SK-N-SH (cell line): ENCODE measurements around the gene PLEKHM1.

Experiments
- FOXJ3 ChIP-seq: sonication (generic); formaldehyde crosslinking; IDR thresholded peaks from 2 replicates; pipeline ENCODE4 v1.5.1; 2020; ENCODE audit warnings: mild to moderate bottlenecking, missing genetic modification reagents
- GABPA ChIP-seq: IDR thresholded peaks from 2 replicates; pipeline ENCODE4 v1.4.0; 2012; ENCODE audit warnings: low read depth, mild to moderate bottlenecking
- TEAD4 ChIP-seq: IDR thresholded peaks from 2 replicates; pipeline ENCODE4 v1.4.0; 2012; ENCODE audit warnings: mild to moderate bottlenecking, borderline replicate concordance; ENCODE audit not compliant: insufficient read depth
- YY1 ChIP-seq: IDR thresholded peaks from 2 replicates; pipeline ENCODE4 v1.4.0; 2012; ENCODE audit warnings: low read depth, mild to moderate bottlenecking
- TF ChIP-seq, protein P1 (sequence below): fragments of 200-600 bp; sonication (generic); IDR thresholded peaks from 2 replicates; pipeline ENCODE4 v1.6.1; 2017; ENCODE audit warnings: antibody characterized with exemption, mild to moderate bottlenecking, moderate library complexity
- TF ChIP-seq, protein P2 (sequence below): IDR thresholded peaks from 2 replicates; pipeline ENCODE4 v1.4.0; 2012; ENCODE audit warnings: low read depth, borderline replicate concordance
- TF ChIP-seq, protein P3 (sequence below): IDR thresholded peaks from 2 replicates; pipeline ENCODE4 v1.4.0; 2012; ENCODE audit warnings: low read depth

DNA sequence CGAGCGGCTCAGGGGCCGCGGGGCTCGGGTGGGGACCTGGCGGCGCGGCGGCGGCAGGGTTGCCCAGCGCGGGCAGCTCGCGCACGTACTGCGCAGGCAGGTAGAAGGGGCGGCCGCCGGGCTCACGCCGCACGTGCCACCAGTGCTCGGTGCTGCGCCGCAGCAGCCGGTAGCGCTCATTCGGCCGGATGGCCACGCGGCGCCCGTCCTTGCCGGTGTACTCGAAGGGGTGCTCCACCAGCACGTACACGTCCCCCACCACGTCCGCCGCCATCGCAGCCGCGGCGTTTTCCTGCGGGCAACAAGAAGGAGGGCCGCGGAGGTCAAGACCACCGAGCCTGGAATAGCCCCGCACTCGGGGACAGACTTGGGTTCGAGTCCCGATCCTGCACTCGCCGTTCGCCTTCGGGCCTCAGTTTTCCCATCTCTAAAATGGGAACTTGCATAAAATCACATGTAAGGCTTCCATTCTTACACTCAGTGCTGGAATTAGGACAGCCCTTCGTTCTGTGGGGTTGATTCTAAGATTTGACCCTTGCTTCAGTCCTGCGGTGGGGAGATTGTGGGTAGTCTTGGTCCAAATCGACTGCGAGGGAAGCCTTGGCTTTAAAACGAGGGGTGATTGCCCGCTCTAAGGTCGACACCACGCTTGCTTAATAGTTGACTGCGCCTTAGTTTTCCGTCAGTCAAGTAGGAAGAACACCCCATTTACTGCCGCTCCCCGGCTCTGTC lies 60.3 kb downstream of the PLEKHM1 start:
- TF ChIP-seq, protein P1, sequence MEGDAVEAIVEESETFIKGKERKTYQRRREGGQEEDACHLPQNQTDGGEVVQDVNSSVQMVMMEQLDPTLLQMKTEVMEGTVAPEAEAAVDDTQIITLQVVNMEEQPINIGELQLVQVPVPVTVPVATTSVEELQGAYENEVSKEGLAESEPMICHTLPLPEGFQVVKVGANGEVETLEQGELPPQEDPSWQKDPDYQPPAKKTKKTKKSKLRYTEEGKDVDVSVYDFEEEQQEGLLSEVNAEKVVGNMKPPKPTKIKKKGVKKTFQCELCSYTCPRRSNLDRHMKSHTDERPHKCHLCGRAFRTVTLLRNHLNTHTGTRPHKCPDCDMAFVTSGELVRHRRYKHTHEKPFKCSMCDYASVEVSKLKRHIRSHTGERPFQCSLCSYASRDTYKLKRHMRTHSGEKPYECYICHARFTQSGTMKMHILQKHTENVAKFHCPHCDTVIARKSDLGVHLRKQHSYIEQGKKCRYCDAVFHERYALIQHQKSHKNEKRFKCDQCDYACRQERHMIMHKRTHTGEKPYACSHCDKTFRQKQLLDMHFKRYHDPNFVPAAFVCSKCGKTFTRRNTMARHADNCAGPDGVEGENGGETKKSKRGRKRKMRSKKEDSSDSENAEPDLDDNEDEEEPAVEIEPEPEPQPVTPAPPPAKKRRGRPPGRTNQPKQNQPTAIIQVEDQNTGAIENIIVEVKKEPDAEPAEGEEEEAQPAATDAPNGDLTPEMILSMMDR, result no peak
- TF ChIP-seq, protein P2, sequence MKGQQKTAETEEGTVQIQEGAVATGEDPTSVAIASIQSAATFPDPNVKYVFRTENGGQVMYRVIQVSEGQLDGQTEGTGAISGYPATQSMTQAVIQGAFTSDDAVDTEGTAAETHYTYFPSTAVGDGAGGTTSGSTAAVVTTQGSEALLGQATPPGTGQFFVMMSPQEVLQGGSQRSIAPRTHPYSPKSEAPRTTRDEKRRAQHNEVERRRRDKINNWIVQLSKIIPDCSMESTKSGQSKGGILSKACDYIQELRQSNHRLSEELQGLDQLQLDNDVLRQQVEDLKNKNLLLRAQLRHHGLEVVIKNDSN, result no peak
- TF ChIP-seq, protein P3, sequence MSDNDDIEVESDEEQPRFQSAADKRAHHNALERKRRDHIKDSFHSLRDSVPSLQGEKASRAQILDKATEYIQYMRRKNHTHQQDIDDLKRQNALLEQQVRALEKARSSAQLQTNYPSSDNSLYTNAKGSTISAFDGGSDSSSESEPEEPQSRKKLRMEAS, result no peak
- TF ChIP-seq TEAD4 (no peak), GABPA (no peak), FOXJ3 (CRISPR knock-in tag) (no peak), YY1 (no peak)
